Measurements from ENCODE around the gene POLR3A.

GRCh38 chr10:78044179-78044578 is 14.9 kb upstream of the POLR3A start:
- TF ChIP-seq CTCF (IDR thresholded peaks at IDR 0.05; ENCODE audit: insufficient read depth, low read depth, low read length) (no peak), EZH2 (IDR thresholded peaks at IDR 0.05; ENCODE audit: insufficient read depth, low read length) (no peak)
